ENCODE data around the gene TBC1D22A. TPM values are rescaled to one million over a fixed set of nuclear protein-coding genes. Genes with fewer than 3 reads are reported as not detected.
A peak's percentile ranks its signal among the peaks of the same experiment; 100 is the strongest.

TBC1D22A gene
- total RNA-seq, 1 experiment from 2014 or later, result 32.6 TPM

GRCh38 chr22:46788441-46789172 is 26.2 kb downstream of the TBC1D22A start:
- Mint-ChIP-seq H3K4me1 (ENCODE audit: low read depth, unreplicated experiment) (no peaks in the 10 kb centered on the region), H3K27ac (ENCODE audit: unreplicated experiment) (no peak overlapping the region), H3K4me3 (ENCODE audit: unreplicated experiment) (no peak overlapping the region), H3K9me3 (ENCODE audit: unreplicated experiment) (no peaks in the 10 kb centered on the region), H3K36me3 (ENCODE audit: insufficient read depth, unreplicated experiment) (peaks cover 17% of the 10 kb centered on the region), H3K27me3 (ENCODE audit: insufficient read depth, unreplicated experiment) (no peaks in the 10 kb centered on the region)
- Histone ChIP-seq H3K4me3 (ENCODE audit: low read depth, low read length) (no peak overlapping the region), H3K9me3 (peaks cover 5% of the 10 kb centered on the region; the same call in 1 of the 2 replicates), H3K27me3 (replicated peaks; ENCODE audit: control insufficient read depth, insufficient read depth, low read length) (no peaks in the 10 kb centered on the region), H3K36me3 (ENCODE audit: control insufficient read depth, insufficient read depth, low read length) (no peaks in the 10 kb centered on the region; the same call in 1 of the 2 replicates), H3K4me1 (no peaks in the 10 kb centered on the region)
- peak in 1 of 2 experiments; percentile 7 for DNase-seq
- ChIA-PET POLR2A (no interaction called here), CTCF (no interaction called here)
- no TSS peak for BruUV-seq (replicated peaks)
- intact Hi-C loops (cut with micrococcal nuclease; ENCODE audit: unreplicated experiment), result no loop called here
- TF ChIP-seq CTCF (IDR thresholded peaks at IDR 0.05; ENCODE audit: insufficient read depth in 1 of 2, low read depth in 1 of 2, low read length in 1 of 2, severe bottlenecking in 1 of 2, unreplicated experiment in 1 of 2), result no peak

GRCh38 chr22:46789992-46790391 is 27.5 kb downstream of the TBC1D22A start:
- intact Hi-C loops (cut with micrococcal nuclease; ENCODE audit: unreplicated experiment), result loop anchor here (10.0 kb wide), 1 partner anchor 205 kb away; no protein-coding TSS in a partner anchor
- POLR2A ChIA-PET, result no interaction called here

GRCh38 chr22:46791201-46791731 is 28.8 kb downstream of the TBC1D22A start:
- Histone ChIP-seq H3K4me3 (ENCODE audit: low read depth, low read length) (no peak overlapping the region), H3K27me3 (replicated peaks; ENCODE audit: control insufficient read depth, insufficient read depth, low read length) (no peaks in the 10 kb centered on the region), H3K4me1 (no peaks in the 10 kb centered on the region), H3K9me3 (no peaks in the 10 kb centered on the region), H3K36me3 (ENCODE audit: control insufficient read depth, insufficient read depth, low read length) (no peaks in the 10 kb centered on the region; the same call in 1 of the 2 replicates)
- Mint-ChIP-seq H3K4me1 (ENCODE audit: low read depth, unreplicated experiment) (no peaks in the 10 kb centered on the region), H3K27me3 (ENCODE audit: insufficient read depth, unreplicated experiment) (no peaks in the 10 kb centered on the region), H3K9me3 (ENCODE audit: unreplicated experiment) (no peaks in the 10 kb centered on the region), H3K27ac (ENCODE audit: unreplicated experiment) (no peak overlapping the region), H3K36me3 (ENCODE audit: insufficient read depth, unreplicated experiment) (peaks cover 26% of the 10 kb centered on the region), H3K4me3 (ENCODE audit: unreplicated experiment) (no peak overlapping the region)
- TF ChIP-seq CTCF (IDR thresholded peaks at IDR 0.05; ENCODE audit: insufficient read depth in 1 of 2, low read depth in 1 of 2, low read length in 1 of 2, severe bottlenecking in 1 of 2, unreplicated experiment in 1 of 2), result no peak
- no TSS peak for BruUV-seq (replicated peaks)
- intact Hi-C loops (cut with micrococcal nuclease; ENCODE audit: unreplicated experiment), result loop anchor here (10.0 kb wide), 1 partner anchor 204 kb away; no protein-coding TSS in a partner anchor
- CTCF ChIA-PET, result no interaction called here
- DNase-seq, result peak in 1 of 2 experiments; percentile 20
- POLR2A ChIA-PET, result no interaction called here

More at GRCh38 chr22:46789992-46790391, 27.5 kb downstream of the TBC1D22A start:
- Histone ChIP-seq H3K4me3 (ENCODE audit: low read depth, low read length) (no peak overlapping the region), H3K27me3 (replicated peaks; ENCODE audit: control insufficient read depth, insufficient read depth, low read length) (no peaks in the 10 kb centered on the region), H3K4me1 (no peaks in the 10 kb centered on the region), H3K36me3 (ENCODE audit: control insufficient read depth, insufficient read depth, low read length) (no peaks in the 10 kb centered on the region; the same call in 1 of the 2 replicates), H3K9me3 (peaks cover 5% of the 10 kb centered on the region; the same call in 1 of the 2 replicates)
- Mint-ChIP-seq H3K9me3 (ENCODE audit: unreplicated experiment) (no peaks in the 10 kb centered on the region), H3K4me1 (ENCODE audit: low read depth, unreplicated experiment) (no peaks in the 10 kb centered on the region), H3K27me3 (ENCODE audit: insufficient read depth, unreplicated experiment) (no peaks in the 10 kb centered on the region), H3K27ac (ENCODE audit: unreplicated experiment) (no peak overlapping the region), H3K4me3 (ENCODE audit: unreplicated experiment) (no peak overlapping the region), H3K36me3 (ENCODE audit: insufficient read depth, unreplicated experiment) (peaks cover 26% of the 10 kb centered on the region)
- CTCF ChIA-PET, result no interaction called here
- BruUV-seq (replicated peaks), result no TSS peak
- peak in 1 of 2 experiments; percentile 14 for DNase-seq
- no peak for TF ChIP-seq CTCF (IDR thresholded peaks at IDR 0.05; ENCODE audit: insufficient read depth in 1 of 2, low read depth in 1 of 2, low read length in 1 of 2, severe bottlenecking in 1 of 2, unreplicated experiment in 1 of 2)
